ENCODE results near the gene KDM3B. TPM values are rescaled to one million over a fixed set of nuclear protein-coding genes. Genes with fewer than 3 reads are reported as not detected.

Gene KDM3B
- total and polyA plus RNA-seq, 2 of the 8 experiments (the other 6 are each of a cell fraction or from before 2014, with no cell fraction given) = 27.1 to 78.1 TPM

DNA sequence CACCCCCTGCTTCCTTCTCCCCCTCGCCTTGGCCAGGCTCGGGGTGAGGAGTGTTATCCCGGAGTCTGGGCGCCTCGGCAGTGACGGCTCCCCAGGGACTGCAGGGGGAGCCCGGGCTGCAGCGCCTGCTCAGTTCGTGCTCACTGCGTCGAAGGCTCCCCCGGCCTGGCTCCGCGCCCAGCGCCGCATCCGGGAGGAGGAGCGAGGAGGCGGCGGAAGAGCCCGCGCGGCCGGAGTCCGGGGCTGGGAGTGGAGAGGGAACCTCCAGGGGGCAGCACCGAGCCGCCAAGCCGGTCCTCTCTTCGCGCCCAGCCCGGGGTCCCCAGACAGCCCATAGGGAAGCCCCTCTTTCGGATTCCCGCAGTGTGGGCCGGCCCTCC is 111.5 kb downstream of the KDM3B start:
- H3K14ac ChIP-seq (ENCODE audit: insufficient read length) = no peak overlapping the region
- H2BK12ac ChIP-seq (ENCODE audit: low read depth, low read length) = no peak overlapping the region
- H4K8ac ChIP-seq (ENCODE audit: extremely low read depth, insufficient read depth, low read length) = peak overlapping the region; percentile 90
- H2BK20ac ChIP-seq (ENCODE audit: low read length) = no peak overlapping the region
- no peak overlapping the region for H2AK5ac ChIP-seq (ENCODE audit: low read depth, low read length)
- peak overlapping the region; percentile 83; the same call in 1 of the 2 replicates for H2BK15ac ChIP-seq (ENCODE audit: low read length)
- H3K9me3 ChIP-seq (ENCODE audit: insufficient read depth in 2 of 2, low read depth in 1 of 2, low read length in 1 of 2) = no peaks in the 10 kb centered on the region
- H2BK5ac ChIP-seq (ENCODE audit: low read depth, low read length) = peak overlapping the region; percentile 90; the same call in 1 of the 2 replicates
- peak overlapping the region; percentile 38; the same call in 1 of the 2 replicates for H3K18ac ChIP-seq (ENCODE audit: extremely low read depth, low read length)
- peak overlapping the region; percentile 85 for H4K91ac ChIP-seq (replicated peaks; ENCODE audit: insufficient read length, low read length)
- H3K27me3 ChIP-seq (replicated peaks in 1 of 4; ENCODE audit: control insufficient read depth in 3 of 4, extremely low read depth in 1 of 4, insufficient read depth in 3 of 4, low read length in 3 of 4) = peaks cover 0 to 15% (median 13%) of the 10 kb centered on the region in 4 experiments; a peak in 5 of 7 replicates
- CTCF ChIA-PET (ENCODE audit: partially characterized antibody) = interaction anchor here (0.8 to 24.9 kb wide), 14 partner anchors 10 to 112 kb away, joined by 3 to 532 read pairs (median 4); partner anchors contain the start of gene ETF1
- H3K4me1 ChIP-seq (replicated peaks in 1 of 4; ENCODE audit: control insufficient read depth in 3 of 4, insufficient read depth in 4 of 4, low read length in 3 of 4) = peaks cover 0 to 11% (median 7%) of the 10 kb centered on the region in 4 experiments; a peak in 6 of 7 replicates
- H3K23ac ChIP-seq (ENCODE audit: insufficient read length) = no peak overlapping the region
- peak overlapping the region; percentile 81 to 90 (median 88) for H3K4me3 ChIP-seq (ENCODE audit: extremely low read depth in 1 of 4, insufficient read depth in 2 of 4, low read depth in 3 of 4, low read length in 4 of 4)
- peak overlapping the region; percentile 51 for H4K5ac ChIP-seq (ENCODE audit: insufficient read length, low read depth, low read length)
- no peak overlapping the region for H2BK120ac ChIP-seq (replicated peaks; ENCODE audit: low read depth, low read length)
- DNase-seq (ENCODE audit: low read depth in 1 of 2, low spot score in 2 of 2) (peak in 1 of 2 experiments; percentile 98), FAIRE-seq (no peak)
- peaks cover 0 to 18% (median 4%) of the 10 kb centered on the region in 4 experiments; a peak in 5 of 8 replicates for H3K36me3 ChIP-seq (ENCODE audit: control insufficient read depth in 2 of 4, insufficient read depth in 4 of 4, low read length in 3 of 4)
- H2AFZ ChIP-seq (ENCODE audit: low read length) = no peak overlapping the region
- peak overlapping the region; percentile 90; the same call in 1 of the 2 replicates for H3K27ac ChIP-seq (ENCODE audit: low read depth, low read length)
- H3K4me2 ChIP-seq (ENCODE audit: insufficient read depth in 1 of 2, low read depth in 2 of 2, low read length in 2 of 2) = peak overlapping the region; percentile 61 to 97
- WGBS, 2 experiments (ENCODE audit: extremely low coverage in 1 of 2, insufficient coverage in 1 of 2, insufficient read length in 1 of 2, insufficient replicate concordance in 2 of 2, low coverage in 1 of 2, low lambda C conversion rate in 2 of 2, missing lambda C conversion rate in 1 of 2) = 2% methylated on average over 33 of the region's 34 CpGs; no CpG with 5 or more reads in 1 of the 2 experiments
- peaks cover 19% of the 10 kb centered on the region for H3K23me2 ChIP-seq (ENCODE audit: low read depth, low read length)
- H3K79me1 ChIP-seq (ENCODE audit: low read depth, low read length) = no peaks in the 10 kb centered on the region; the same call in 1 of the 2 replicates
- POLR2A ChIA-PET (ENCODE audit: partially characterized antibody) = interaction anchor here (0.6 to 15.1 kb wide), 17 partner anchors 8 to 285 kb away, joined by 3 to 294 read pairs (median 14); partner anchors contain the start of genes CDC23, ETF1, FAM53C and HSPA9
- peaks cover 11 to 16% of the 10 kb centered on the region in 2 experiments for H4K20me1 ChIP-seq (replicated peaks in 1 of 2; ENCODE audit: control insufficient read depth in 1 of 2, insufficient read depth in 2 of 2, low read length in 2 of 2)
- peak overlapping the region; percentile 52 to 81 (median 73) for H3K9ac ChIP-seq (replicated peaks in 1 of 4; ENCODE audit: extremely low read depth in 1 of 4, low read depth in 3 of 4, low read length in 3 of 4)
- peak overlapping the region; percentile 79 for H3K56ac ChIP-seq (replicated peaks; ENCODE audit: insufficient read length, low read depth, low read length)
- peaks cover 0 to 4% of the 10 kb centered on the region in 2 experiments; a peak in 1 of 4 replicates for H3K79me2 ChIP-seq (ENCODE audit: control insufficient read depth in 1 of 2, insufficient read depth in 2 of 2, low read length in 2 of 2)
- peak overlapping the region; percentile 57 for H3K4ac ChIP-seq (replicated peaks; ENCODE audit: insufficient read length, low read depth, low read length)
- TF ChIP-seq, protein P1, sequence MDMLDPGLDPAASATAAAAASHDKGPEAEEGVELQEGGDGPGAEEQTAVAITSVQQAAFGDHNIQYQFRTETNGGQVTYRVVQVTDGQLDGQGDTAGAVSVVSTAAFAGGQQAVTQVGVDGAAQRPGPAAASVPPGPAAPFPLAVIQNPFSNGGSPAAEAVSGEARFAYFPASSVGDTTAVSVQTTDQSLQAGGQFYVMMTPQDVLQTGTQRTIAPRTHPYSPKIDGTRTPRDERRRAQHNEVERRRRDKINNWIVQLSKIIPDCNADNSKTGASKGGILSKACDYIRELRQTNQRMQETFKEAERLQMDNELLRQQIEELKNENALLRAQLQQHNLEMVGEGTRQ (IDR thresholded peaks at IDR 0.05; ENCODE audit: low read length) = no peak; the same call in 1 of the 2 replicates
- TF ChIP-seq EP300 (IDR thresholded peaks at IDR 0.05; ENCODE audit: borderline replicate concordance in 1 of 2, low read depth in 2 of 2, low read length in 2 of 2) (peak; percentile 3 to 87; a peak in 2 of 3 replicates), RBBP5 (IDR thresholded peaks at IDR 0.05; ENCODE audit: borderline replicate concordance, low read depth, low read length) (no peak; the same call in 1 of the 2 replicates), NRF1 (IDR thresholded peaks at IDR 0.05; ENCODE audit: low read depth, low read length) (no peak), RFX5 (IDR thresholded peaks at IDR 0.05; ENCODE audit: borderline replicate concordance, low read depth, low read length) (no peak), HDAC6 (IDR thresholded peaks at IDR 0.05; ENCODE audit: low read depth, low read length) (no peak), CREB1 (IDR thresholded peaks at IDR 0.05) (peak; percentile 66), KDM4A (IDR thresholded peaks at IDR 0.05; ENCODE audit: low read depth, low read length, severe bottlenecking) (no peak), TAF1 (IDR thresholded peaks at IDR 0.05; ENCODE audit: low read depth, low read length) (peak; percentile 42), TAF7 (optimal IDR thresholded peaks at IDR 0.05; ENCODE audit: borderline replicate concordance, low read depth, low read length) (peak; percentile 46), GABPA (IDR thresholded peaks at IDR 0.05; ENCODE audit: borderline replicate concordance, insufficient read depth, low read length) (peak; percentile 33; the same call in 1 of the 2 replicates)

Data from H1 (cell line).